Right ventricle myocardium inferior (tissue), 1 donor: ENCODE data around the gene TBC1D16. TPM values are rescaled to one million over a fixed set of nuclear protein-coding genes. Genes with fewer than 3 reads are reported as not detected.

Source experiments
- ATAC-seq: fragments of 200-7000 bp; cut with Tn5 transposase; one replicate; pipeline ENCODE4 v1.9.1; 2020; ENCODE audit warnings: mild to moderate bottlenecking, moderate library complexity
- DNase-seq: peaks from one replicate; pipeline ENCODE4 v3.0.0; 2021; ENCODE audit errors: missing footprints
- intact Hi-C: fragments of 100-400 bp; cut with DNase I; formaldehyde crosslinking; loops from one replicate; pipeline ENCODE4 v1.11.0; 2022
- total RNA-seq: library from RNA; stranded (reverse); fragmentation: NEBNext Ultra II Directional; extraction: Animal tissue kit (Norgen Biotek cat#: 25700); gene quantifications from one replicate; pipeline ENCODE4 v1.2.1, GENCODE V29; 2021
- donor health status: DM: no; HTN: yes; CAD: no; lungs with severe emphysema.

TBC1D16 gene
- total RNA-seq, 1 donor from 2014 or later = 16.3 TPM

- DNase-seq (peak; percentile 32), ATAC-seq (no peak)
- intact Hi-C loops = no loop called here
These were observed 107.0 kb downstream of the TBC1D16 start for GRCh38 chr17:79928502-79929256.

DNA sequence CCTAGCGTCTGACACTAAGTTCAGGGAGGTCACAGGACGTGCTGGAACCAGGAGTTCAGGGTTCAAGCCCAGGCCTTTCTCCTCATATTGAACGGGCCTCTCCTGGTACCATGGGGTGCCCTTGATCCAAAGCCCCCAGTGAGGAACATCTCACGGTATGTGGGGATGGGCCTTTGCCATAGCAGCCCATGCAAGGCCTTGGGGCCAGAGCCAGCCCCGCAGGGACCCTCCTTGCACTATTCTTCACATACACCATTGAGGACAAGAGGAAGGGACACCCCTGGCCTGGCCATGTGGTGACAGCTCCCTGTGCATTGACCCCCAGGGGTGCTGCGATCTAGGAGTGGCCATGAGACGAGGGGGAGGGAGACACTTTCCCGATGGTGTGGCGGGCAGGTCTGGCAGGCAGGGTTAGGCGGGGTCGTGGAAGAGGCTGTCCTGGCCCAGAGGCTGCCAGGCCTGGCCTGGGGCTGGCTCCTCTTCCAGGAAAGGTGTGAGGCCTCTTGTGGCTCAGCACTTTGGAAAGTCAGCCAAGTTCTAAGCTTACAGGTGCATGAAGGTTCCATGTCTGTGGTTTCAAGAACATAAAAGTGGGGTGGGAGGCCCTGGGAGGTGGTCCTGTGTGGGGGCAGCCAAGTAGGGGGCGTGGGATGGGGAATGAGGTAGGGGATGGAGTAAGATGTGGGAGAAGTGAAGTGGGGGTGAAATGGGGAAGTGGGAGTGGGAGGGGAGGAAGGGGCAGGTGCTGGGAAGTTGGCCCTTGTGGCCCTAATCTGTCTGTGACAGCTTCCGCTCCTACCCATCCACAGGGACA is 107.8 kb downstream of the TBC1D16 start:
- ATAC-seq = no peak
- DNase-seq = no peak
- intact Hi-C loops = no loop called here

GRCh38 chr17:79927136-79927661 is 108.5 kb downstream of the TBC1D16 start:
- no peak for ATAC-seq
- intact Hi-C loops = no loop called here
- no peak for DNase-seq

DNA sequence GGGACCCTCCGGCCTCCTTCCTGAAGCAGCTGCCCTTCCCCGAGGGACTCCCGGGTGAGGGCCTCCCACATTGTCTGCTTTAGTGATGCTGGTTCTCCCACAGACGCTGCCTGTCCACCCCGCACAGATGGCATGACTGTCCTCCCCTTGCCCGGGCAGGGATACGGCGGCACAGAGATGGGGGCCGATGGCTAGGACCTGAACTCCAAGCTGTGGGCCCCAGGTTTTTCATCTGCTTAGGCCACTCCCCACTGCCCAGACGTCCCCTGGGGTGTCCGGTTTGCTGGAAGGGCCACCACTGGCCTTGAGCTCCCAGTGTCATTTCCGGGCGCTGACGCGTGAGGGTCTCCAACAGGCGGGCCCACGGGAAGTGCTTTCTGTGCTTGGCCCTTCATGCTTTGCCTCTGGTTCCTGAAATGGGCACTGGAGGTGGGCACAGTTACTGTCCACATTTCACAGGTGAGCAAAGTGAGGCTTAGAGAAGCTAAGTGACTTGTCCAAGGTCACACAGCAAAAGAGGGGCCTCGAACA is 109.0 kb downstream of the TBC1D16 start:
- DNase-seq = no peak
- no peak for ATAC-seq
- intact Hi-C loops = no loop called here

DNA sequence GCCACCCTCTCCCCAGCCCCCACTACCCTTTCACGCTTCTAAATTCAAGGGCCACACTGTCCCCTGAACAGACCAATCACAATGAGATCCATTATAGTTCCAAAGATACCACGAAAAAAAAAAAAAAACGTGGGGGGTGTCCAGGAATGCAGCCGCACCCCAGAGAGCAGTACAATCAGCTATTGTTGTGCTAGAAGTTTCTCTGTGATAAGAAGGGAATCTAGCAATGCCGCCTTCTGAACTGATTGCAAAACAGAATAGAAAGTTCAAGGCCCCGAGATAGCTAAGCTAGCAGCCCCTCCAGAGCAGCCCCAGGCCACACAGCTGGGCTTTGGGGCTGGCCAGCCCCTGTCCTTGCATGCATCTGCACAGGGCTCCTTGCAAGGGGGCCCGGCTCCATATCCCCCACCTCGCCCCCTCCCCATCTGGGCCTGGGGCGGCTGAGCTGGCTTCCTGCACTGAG is 109.5 kb downstream of the TBC1D16 start:
- DNase-seq = no peak
- intact Hi-C loops = no loop called here
- no peak for ATAC-seq

- DNase-seq = no peak
- ATAC-seq = peak; percentile 42
- intact Hi-C loops = no loop called here
These were observed 110.3 kb downstream of the TBC1D16 start for GRCh38 chr17:79925242-79925957.

DNA sequence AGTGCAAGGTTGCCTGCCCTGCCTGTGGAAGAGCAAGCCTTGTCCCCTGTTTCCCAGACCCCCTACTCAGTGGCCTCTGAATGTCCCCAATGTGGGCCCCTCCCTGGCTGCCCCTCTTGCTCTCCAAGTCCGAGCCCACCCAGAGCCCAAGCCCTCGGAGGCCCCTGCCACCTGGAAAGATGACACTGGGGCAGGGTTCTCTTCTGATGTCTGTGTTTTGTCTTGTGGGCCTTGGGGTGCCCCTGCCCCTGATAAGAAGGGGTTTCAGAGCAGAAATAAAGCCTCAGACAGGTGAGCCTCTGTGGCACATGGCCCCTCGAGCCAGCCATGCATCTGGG is 111.1 kb downstream of the TBC1D16 start:
- ATAC-seq (no peak), DNase-seq (no peak)
- intact Hi-C loops = no loop called here

DNA sequence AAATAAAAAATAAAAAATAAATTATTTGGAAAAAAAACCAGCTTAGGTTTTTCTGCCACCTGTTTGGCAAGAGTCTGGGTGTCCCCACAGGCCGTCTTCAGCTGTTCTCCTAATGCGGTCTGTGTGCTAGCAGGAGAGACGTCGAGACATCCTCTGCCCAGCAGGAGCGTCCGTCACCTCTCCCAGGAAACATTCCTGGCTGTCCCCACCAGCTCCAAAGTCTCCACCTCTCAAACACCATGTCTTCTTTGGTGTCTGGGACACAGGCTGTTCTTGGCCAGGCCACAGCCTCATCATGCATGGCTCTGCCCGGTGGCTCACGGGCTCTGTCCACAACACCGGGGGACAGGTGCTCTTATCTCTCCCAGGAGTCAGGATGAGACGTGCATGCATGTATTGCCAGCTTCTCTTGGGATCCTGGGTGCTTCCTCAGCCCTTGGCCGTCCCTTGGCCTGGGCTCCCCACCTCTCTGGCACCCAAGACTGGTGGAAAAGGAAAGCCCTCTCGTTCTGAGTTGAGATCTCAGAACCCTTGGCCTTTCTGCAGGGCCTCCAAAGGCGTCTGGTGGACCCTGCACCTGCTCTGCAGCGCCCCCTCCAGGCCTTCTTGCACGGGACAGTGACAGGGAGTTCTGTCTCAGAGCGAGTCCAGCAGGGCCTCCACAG is 111.6 kb downstream of the TBC1D16 start:
- intact Hi-C loops = no loop called here
- no peak for DNase-seq
- no peak for ATAC-seq

DNA sequence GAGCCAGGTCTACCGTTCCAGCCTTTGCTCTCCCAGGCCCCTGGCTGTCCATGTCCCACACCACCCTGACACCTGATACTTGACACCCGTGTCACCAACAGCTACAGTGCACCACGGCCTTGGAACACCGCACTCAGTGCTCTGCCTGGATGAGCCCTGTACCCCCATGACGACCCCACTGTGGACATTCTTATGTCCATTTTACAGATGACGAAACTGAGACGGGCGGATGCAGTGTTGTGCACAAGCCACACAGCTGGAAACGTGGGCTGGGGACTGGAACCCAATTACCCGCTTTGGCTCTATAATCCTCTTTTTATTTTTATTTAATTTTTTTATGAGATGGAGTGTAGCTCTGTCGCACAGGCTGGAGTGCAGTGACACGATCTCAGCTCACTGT is 112.9 kb downstream of the TBC1D16 start:
- DNase-seq (no peak), ATAC-seq (no peak)
- intact Hi-C loops = no loop called here

GRCh38 chr17:79922116-79922601 is 113.5 kb downstream of the TBC1D16 start:
- DNase-seq (peak; percentile 11), ATAC-seq (no peak)
- intact Hi-C loops = no loop called here

DNA sequence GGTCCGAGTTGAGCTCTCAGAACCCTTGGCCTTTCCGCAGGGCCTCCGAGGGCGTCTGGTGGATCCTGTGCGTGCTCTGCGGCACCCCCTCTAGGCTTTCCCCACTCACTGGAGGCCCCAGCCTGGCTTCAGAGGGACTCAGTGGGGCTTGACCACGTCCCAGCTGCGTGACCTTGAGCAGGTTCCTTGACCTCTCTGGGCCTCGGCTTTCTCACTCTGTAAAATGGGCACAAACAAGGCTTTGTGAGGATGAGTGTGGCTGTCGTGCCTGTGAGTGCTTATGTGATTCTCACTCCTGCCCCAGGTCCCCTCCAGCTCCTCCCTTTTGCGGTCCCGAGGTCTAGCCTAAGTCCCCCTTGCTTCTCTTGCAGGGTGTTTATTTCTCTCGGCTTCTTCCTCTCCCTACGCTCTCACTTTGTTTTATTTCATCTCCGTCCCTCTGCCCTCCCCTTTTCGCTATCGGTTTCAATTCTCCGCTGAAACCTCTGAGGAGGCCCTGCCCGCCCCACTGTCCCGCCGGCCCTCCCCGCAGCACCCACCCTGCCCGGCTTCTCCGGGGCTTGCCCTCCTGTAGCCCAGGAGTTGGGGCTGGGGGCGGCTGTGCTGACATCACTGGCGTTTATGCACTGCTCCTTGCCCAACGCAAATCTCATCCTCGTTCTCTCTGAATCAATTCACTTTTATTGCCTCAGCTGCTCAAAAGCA is 114.1 kb downstream of the TBC1D16 start:
- intact Hi-C loops = no loop called here
- ATAC-seq = no peak
- DNase-seq = peak; percentile 18

GRCh38 chr17:79920751-79921410 is 114.8 kb downstream of the TBC1D16 start:
- DNase-seq (peak; percentile 50), ATAC-seq (no peak)
- intact Hi-C loops = no loop called here

GRCh38 chr17:79919862-79920720 is 115.6 kb downstream of the TBC1D16 start:
- no peak for DNase-seq
- ATAC-seq = no peak
- intact Hi-C loops = loop anchor here (5.0 to 10.0 kb wide), 2 partner anchors 78 to 125 kb away; partner anchors contain the start of gene CBX8

DNA sequence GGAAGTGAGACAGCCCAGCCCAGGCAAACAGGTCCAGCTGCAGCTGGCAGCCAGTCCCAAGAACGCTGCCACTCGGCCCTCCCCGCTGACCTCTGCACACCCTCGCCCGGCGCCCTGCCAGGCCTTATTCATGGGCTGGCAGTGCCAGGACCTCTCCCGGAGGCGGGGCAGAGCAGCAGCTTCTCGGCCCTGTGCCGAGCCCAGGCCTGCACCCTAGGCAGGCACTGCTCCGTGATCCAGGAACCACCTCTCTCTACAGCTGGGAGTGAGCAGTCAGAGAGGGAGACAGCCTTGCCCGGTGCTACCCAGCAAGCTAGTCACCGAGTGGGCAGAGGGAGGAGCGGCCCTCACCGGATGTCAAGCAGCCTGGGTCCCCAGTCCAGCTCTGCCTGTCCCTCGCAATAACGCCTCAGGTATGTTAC is 116.5 kb downstream of the TBC1D16 start:
- DNase-seq (peak; percentile 93), ATAC-seq (peak; percentile 93)
- intact Hi-C loops = loop anchor here (5.0 to 10.0 kb wide), 2 partner anchors 77 to 124 kb away; partner anchors contain the start of gene CBX8

- DNase-seq (no peak), ATAC-seq (no peak)
- intact Hi-C loops = loop anchor here (5.0 to 10.0 kb wide), 2 partner anchors 76 to 124 kb away; partner anchors contain the start of gene CBX8
These were observed 117.0 kb downstream of the TBC1D16 start for GRCh38 chr17:79918581-79919163.
